H1 (cell line): ENCODE data around the gene PDXP. TPM values are rescaled to one million over a fixed set of nuclear protein-coding genes. Genes with fewer than 3 reads are reported as not detected.

Experiments
- CTCF ChIA-PET: fragments of 300-600 bp; sonication (Branson Sonifier 250); formaldehyde crosslinking; loops from one replicate; lab custom pipeline; 2021; ENCODE audit not compliant: partially characterized antibody; lab: Charles Lee
- POLR2A ChIA-PET: fragments of 300-600 bp; sonication (Branson Sonifier 250); formaldehyde crosslinking; loops from one replicate; lab custom pipeline; 2021; ENCODE audit warnings: inconsistent platforms; ENCODE audit not compliant: partially characterized antibody; lab: Charles Lee
- DNase-seq, 2 experiments: peaks; one replicate each; pipeline versions ENCODE4 v3.0.0 to v3.0.0-alpha.2; 2010 to 2022; ENCODE audit warnings: low spot score in 2 of 2, low read depth in 1 of 2, mixed read lengths in 1 of 2
- FAIRE-seq: peaks from 2 replicates; lab custom pipeline; 2011; peaks lifted over from hg19 to GRCh38; lab: Jason Lieb, UNC
- H2AFZ ChIP-seq: 2 replicates; pipeline ENCODE4 v1.8.1; 2012; ENCODE audit warnings: low read length, inconsistent platforms
- H2AK5ac ChIP-seq: 2 replicates; pipeline ENCODE4 v1.6.1; 2013; ENCODE audit warnings: low read depth, low read length
- H2BK120ac ChIP-seq: replicated peaks from 2 replicates; pipeline ENCODE3; 2013; ENCODE audit warnings: low read depth, low read length, inconsistent platforms
- H2BK12ac ChIP-seq: 2 replicates; pipeline ENCODE4 v1.6.1; 2013; ENCODE audit warnings: low read depth, low read length
- H2BK15ac ChIP-seq: 2 replicates; pipeline ENCODE4 v1.6.1; 2013; ENCODE audit warnings: low read length
- H2BK20ac ChIP-seq: 2 replicates; pipeline ENCODE4 v1.6.1; 2013; ENCODE audit warnings: low read length
- H2BK5ac ChIP-seq: 2 replicates; pipeline ENCODE4 v1.6.1; 2013; ENCODE audit warnings: low read depth, low read length
- H3K14ac ChIP-seq: 2 replicates; pipeline ENCODE4 v1.6.1; 2013; ENCODE audit warnings: inconsistent platforms; ENCODE audit not compliant: insufficient read length
- H3K18ac ChIP-seq: 2 replicates; pipeline ENCODE4 v1.6.1; 2013; ENCODE audit warnings: low read length; ENCODE audit errors: extremely low read depth
- H3K23ac ChIP-seq: 2 replicates; pipeline ENCODE4 v1.6.1; 2013; ENCODE audit warnings: inconsistent platforms; ENCODE audit not compliant: insufficient read length
- H3K23me2 ChIP-seq: 2 replicates; pipeline ENCODE4 v1.6.1; 2013; ENCODE audit warnings: low read depth, low read length
- H3K27ac ChIP-seq: 2 replicates; pipeline ENCODE4 v1.6.1; 2011; ENCODE audit warnings: low read depth, low read length, inconsistent platforms
- H3K27me3 ChIP-seq, 4 experiments: replicated peaks in 1 of 4; 1 replicate in 1 of 4; 2 replicates in 3 of 4; pipeline versions ENCODE4 v1.6.1 to v1.8.1; 2011 to 2013; ENCODE audit warnings: low read length in 3 of 4, mild to moderate bottlenecking in 3 of 4, inconsistent platforms in 2 of 4, mixed read lengths in 2 of 4, moderate library complexity in 1 of 4; ENCODE audit not compliant: control insufficient read depth in 3 of 4, insufficient read depth in 3 of 4; ENCODE audit errors: extremely low read depth in 1 of 4
- H3K36me3 ChIP-seq, 4 experiments: 2 replicates each; pipeline versions ENCODE4 v1.6.1 to v1.8.1; 2011 to 2013; ENCODE audit warnings: mild to moderate bottlenecking in 4 of 4, low read length in 3 of 4, moderate library complexity in 2 of 4, control low read depth in 1 of 4, inconsistent platforms in 1 of 4; ENCODE audit not compliant: insufficient read depth in 4 of 4, control insufficient read depth in 2 of 4
- H3K4ac ChIP-seq: replicated peaks from 2 replicates; pipeline ENCODE3; 2013; ENCODE audit warnings: low read length, low read depth, mixed read lengths, inconsistent platforms; ENCODE audit not compliant: insufficient read length
- H3K4me1 ChIP-seq, 4 experiments: replicated peaks in 1 of 4; 1 replicate in 1 of 4; 2 replicates in 3 of 4; pipeline versions ENCODE4 v1.6.1 to v1.8.1; 2011 to 2013; ENCODE audit warnings: low read length in 3 of 4, inconsistent platforms in 2 of 4, mixed read lengths in 1 of 4; ENCODE audit not compliant: insufficient read depth in 4 of 4, control insufficient read depth in 3 of 4
- H3K4me2 ChIP-seq, 2 experiments: 2 replicates each; pipeline versions ENCODE4 v1.6.1 to v1.8.1; 2011 to 2013; ENCODE audit warnings: low read depth in 2 of 2, low read length in 2 of 2, control low read depth in 1 of 2, inconsistent platforms in 1 of 2, mild to moderate bottlenecking in 1 of 2; ENCODE audit not compliant: insufficient read depth in 1 of 2
- H3K4me3 ChIP-seq, 4 experiments: fragments of 200-600, 300-600 bp in 1 of 4; sonication (generic), shearing (Covaris generic), sonication (Bioruptor Twin) in 1 of 4; 2 replicates each; pipeline versions ENCODE4 v1.5.1 to v1.8.1; 2011 to 2016; ENCODE audit warnings: low read length in 4 of 4, low read depth in 3 of 4, control low read depth in 2 of 4, inconsistent platforms in 2 of 4, mild to moderate bottlenecking in 2 of 4, mixed read lengths in 1 of 4, moderate library complexity in 1 of 4; ENCODE audit not compliant: insufficient read depth in 2 of 4; ENCODE audit errors: extremely low read depth in 1 of 4
- H3K56ac ChIP-seq: replicated peaks from 2 replicates; pipeline ENCODE3; 2013; ENCODE audit warnings: low read depth, mild to moderate bottlenecking, mixed read lengths, low read length, inconsistent platforms; ENCODE audit not compliant: insufficient read length
- H3K79me1 ChIP-seq: 2 replicates; pipeline ENCODE4 v1.6.1; 2013; ENCODE audit warnings: low read depth, low read length, control low read depth
- H3K79me2 ChIP-seq, 2 experiments: 2 replicates each; pipeline versions ENCODE4 v1.6.1 to v1.8.1; 2012 to 2013; ENCODE audit warnings: low read length in 2 of 2, mild to moderate bottlenecking in 2 of 2, inconsistent platforms in 1 of 2; ENCODE audit not compliant: insufficient read depth in 2 of 2, control insufficient read depth in 1 of 2
- H3K9ac ChIP-seq, 4 experiments: replicated peaks in 1 of 4; 1 replicate in 1 of 4; 2 replicates in 3 of 4; pipeline versions ENCODE4 v1.6.1 to v1.8.1; 2011 to 2013; ENCODE audit warnings: low read depth in 3 of 4, low read length in 3 of 4, control low read depth in 2 of 4, mild to moderate bottlenecking in 2 of 4, moderate library complexity in 2 of 4, inconsistent platforms in 1 of 4; ENCODE audit errors: extremely low read depth in 1 of 4
- H3K9me3 ChIP-seq, 2 experiments: 2 replicates each; pipeline versions ENCODE4 v1.6.1 to v1.8.1; 2012 to 2013; ENCODE audit warnings: mild to moderate bottlenecking in 2 of 2, moderate library complexity in 2 of 2, control low read depth in 1 of 2, inconsistent platforms in 1 of 2, low read depth in 1 of 2, low read length in 1 of 2, mixed read lengths in 1 of 2; ENCODE audit not compliant: insufficient read depth in 2 of 2
- H4K20me1 ChIP-seq, 2 experiments: replicated peaks in 1 of 2; 2 replicates each; pipeline versions ENCODE3 to v1.8.1; 2011 to 2013; ENCODE audit warnings: inconsistent platforms in 2 of 2, low read length in 2 of 2, mild to moderate bottlenecking in 1 of 2; ENCODE audit not compliant: insufficient read depth in 2 of 2, control insufficient read depth in 1 of 2
- H4K5ac ChIP-seq: 2 replicates; pipeline ENCODE4 v1.6.1; 2013; ENCODE audit warnings: low read length, low read depth, mixed read lengths, inconsistent platforms; ENCODE audit not compliant: insufficient read length
- H4K8ac ChIP-seq: 2 replicates; pipeline ENCODE4 v1.8.0; 2013; ENCODE audit warnings: mild to moderate bottlenecking, moderate library complexity, low read length, inconsistent platforms; ENCODE audit not compliant: insufficient read depth; ENCODE audit errors: extremely low read depth
- H4K91ac ChIP-seq: replicated peaks from 2 replicates; pipeline ENCODE3; 2013; ENCODE audit warnings: low read length, mixed read lengths, inconsistent platforms; ENCODE audit not compliant: insufficient read length
- ASH2L ChIP-seq: fragments of 200-600, 300-600 bp; sonication (generic); IDR thresholded peaks from one replicate; pipeline ENCODE4 v1.7.1; 2017; ENCODE audit warnings: low read length
- BACH1 ChIP-seq: IDR thresholded peaks from 2 replicates; pipeline ENCODE4 v1.6.1; 2012; ENCODE audit warnings: low read length, improper control_type of control experiment
- BCL11A ChIP-seq, 2 experiments: IDR thresholded peaks; one replicate each; pipeline ENCODE4 v1.6.1; 2011; ENCODE audit warnings: low read depth in 2 of 2, low read length in 2 of 2, mild to moderate bottlenecking in 2 of 2
- CHD2 ChIP-seq: IDR thresholded peaks from 2 replicates; pipeline ENCODE4 v1.6.1; 2012; ENCODE audit warnings: low read length, improper control_type of control experiment
- EGR1 ChIP-seq: IDR thresholded peaks from 2 replicates; pipeline ENCODE4 v1.6.1; 2011; ENCODE audit warnings: low read depth, low read length, borderline replicate concordance
- EZH2 ChIP-seq: fragments of 200-600 bp; sonication (generic); IDR thresholded peaks from 2 replicates; pipeline ENCODE4 v1.7.1; 2012; ENCODE audit warnings: low read depth, mild to moderate bottlenecking, moderate library complexity, low read length, inconsistent platforms; ENCODE audit not compliant: severe bottlenecking
- FOSL1 ChIP-seq: IDR thresholded peaks from 2 replicates; pipeline ENCODE4 v1.6.1; 2011; ENCODE audit warnings: mild to moderate bottlenecking, low read depth, low read length, moderate library complexity; ENCODE audit not compliant: insufficient read depth
- HDAC2 ChIP-seq, 2 experiments: fragments of 300-600 bp in 1 of 2; sonication (generic) in 1 of 2; IDR thresholded peaks; 2 replicates each; pipeline ENCODE4 v1.6.1; 2011 to 2012; ENCODE audit warnings: low read depth in 2 of 2, low read length in 2 of 2, mild to moderate bottlenecking in 2 of 2, moderate library complexity in 2 of 2, borderline replicate concordance in 1 of 2, inconsistent platforms in 1 of 2
- KDM1A ChIP-seq: fragments of 200-600, 300-600 bp; sonication (generic); IDR thresholded peaks from 2 replicates; pipeline ENCODE4 v1.7.1; 2016; ENCODE audit warnings: mild to moderate bottlenecking, low read length, borderline replicate concordance
- RXRA ChIP-seq: IDR thresholded peaks from 2 replicates; pipeline ENCODE4 v1.6.1; 2011; ENCODE audit warnings: low read depth, mild to moderate bottlenecking, low read length, moderate library complexity; ENCODE audit not compliant: insufficient read depth
- SAP30 ChIP-seq: fragments of 300-600 bp; sonication (generic); IDR thresholded peaks from 2 replicates; pipeline ENCODE4 v1.7.1; 2012; ENCODE audit warnings: low read length, moderate library complexity, mild to moderate bottlenecking, inconsistent platforms; ENCODE audit not compliant: insufficient read depth, insufficient replicate concordance
- SRF ChIP-seq: IDR thresholded peaks from 2 replicates; pipeline ENCODE4 v1.6.1; 2011; ENCODE audit warnings: mild to moderate bottlenecking, low read depth, low read length, moderate library complexity
- TBP ChIP-seq: IDR thresholded peaks from 2 replicates; pipeline ENCODE4 v1.6.1; 2011; ENCODE audit warnings: low read depth, low read length, improper control_type of control experiment
- WGBS, 2 experiments: shearing (Covaris generic) in 1 of 2; methylation state at CpG; one replicate each; pipeline versions ENCODE4 v1.1.6 to v1.1.7; 2013 to 2015; ENCODE audit warnings: low lambda C conversion rate in 2 of 2, mixed read lengths in 2 of 2, inconsistent platforms in 1 of 2, low coverage in 1 of 2, missing lambda C conversion rate in 1 of 2; ENCODE audit not compliant: insufficient replicate concordance in 2 of 2, insufficient coverage in 1 of 2, insufficient read length in 1 of 2; ENCODE audit errors: extremely low coverage in 1 of 2, missing lambda C conversion rate in 1 of 2; 5-methylcytosine and 5-hydroxymethylcytosine counted together
- polyA plus RNA-seq, 7 experiments: library from polyadenylated mRNA; depleted of rRNA in 3 of 7; stranded (reverse) in 5 of 7; unstranded in 2 of 7; fragments of >200 nt in 5 of 7; fragments of 200-250 nt in 2 of 7; gene quantifications; 1 replicate in 5 of 7; 2 replicates in 1 of 7; 4 replicates in 1 of 7; pipeline versions ENCODE4 v1.2.1 to v1.2.3, GENCODE V29; 2011 to 2013; ENCODE audit warnings: missing spikeins in 2 of 7, mixed read lengths in 2 of 7
- total RNA-seq: library from RNA; stranded (reverse); fragmentation: NEBNext Ultra II Directional; extraction: Animal tissue kit (Norgen Biotek cat#: 25700); gene quantifications from 2 replicates; pipeline ENCODE4 v1.2.1, GENCODE V29; 2021
- TF ChIP-seq, protein P1 (sequence below): IDR thresholded peaks from 2 replicates; pipeline ENCODE4 v1.6.1; 2012; ENCODE audit warnings: inconsistent platforms

The PDXP gene
- total and polyA plus RNA-seq, 2 of the 8 experiments (the other 6 are each of a cell fraction or from before 2014, with no cell fraction given), result 36.6 to 67.7 TPM

- H2BK5ac ChIP-seq, result no peak overlapping the region
- H3K27ac ChIP-seq, result no peak overlapping the region
- no peak overlapping the region for H3K18ac ChIP-seq
- H3K79me1 ChIP-seq, result no peaks in the 10 kb centered on the region
- no peak for FAIRE-seq
- H3K27me3 ChIP-seq, result no peaks in the 10 kb centered on the region
- H4K20me1 ChIP-seq, result peaks cover 5 to 7% of the 10 kb centered on the region in 2 experiments
- ChIA-PET POLR2A (interaction anchor here (1.0 to 1.9 kb wide), 2 partner anchors 15 to 18 kb away, joined by 3 to 5 read pairs; no protein-coding TSS in a partner anchor), CTCF (interaction anchor here (0.8 kb wide), 1 partner anchor 19 kb away, joined by 3 read pairs; no protein-coding TSS in a partner anchor)
- no peak overlapping the region for H3K4ac ChIP-seq
- no peaks in the 10 kb centered on the region for H3K9me3 ChIP-seq
- DNase-seq, result no peak
- no peak overlapping the region for H3K23ac ChIP-seq
- H2AFZ ChIP-seq, result no peak overlapping the region
- no peak overlapping the region for H4K8ac ChIP-seq
- H4K91ac ChIP-seq, result no peak overlapping the region
- no peaks in the 10 kb centered on the region for H3K23me2 ChIP-seq
- no peak overlapping the region for H2BK15ac ChIP-seq
- peaks cover 5 to 35% (median 16%) of the 10 kb centered on the region in 4 experiments for H3K36me3 ChIP-seq
- H3K79me2 ChIP-seq, result no peaks in the 10 kb centered on the region
- no peak overlapping the region for H3K4me3 ChIP-seq
- H2BK20ac ChIP-seq, result no peak overlapping the region
- WGBS, 2 experiments, result 86% methylated on average over 6 of the region's 7 CpGs; no CpG with 5 or more reads in 1 of the 2 experiments
- no peak overlapping the region for H3K4me2 ChIP-seq
- no peak overlapping the region for H4K5ac ChIP-seq
- no peak overlapping the region for H2AK5ac ChIP-seq
- H3K9ac ChIP-seq, result no peak overlapping the region
- no peak overlapping the region for H2BK12ac ChIP-seq
- H3K4me1 ChIP-seq, result no peaks in the 10 kb centered on the region
- no peak overlapping the region for H3K56ac ChIP-seq
- H2BK120ac ChIP-seq, result no peak overlapping the region
- no peak overlapping the region for H3K14ac ChIP-seq
- TF ChIP-seq CHD2 (no peak), TBP (no peak), EZH2 (no peak), SAP30 (no peak), KDM1A (no peak), SRF (no peak), EGR1 (no peak), BCL11A (IDR thresholded peaks at IDR 0.05; ENCODE audit: low read depth in 2 of 2, low read length in 2 of 2) (no peak), BACH1 (no peak), RXRA (no peak), HDAC2 (IDR thresholded peaks at IDR 0.05; ENCODE audit: borderline replicate concordance in 1 of 2, low read depth in 2 of 2, low read length in 2 of 2) (no peak), FOSL1 (no peak), ASH2L (no peak)
- TF ChIP-seq, protein P1, sequence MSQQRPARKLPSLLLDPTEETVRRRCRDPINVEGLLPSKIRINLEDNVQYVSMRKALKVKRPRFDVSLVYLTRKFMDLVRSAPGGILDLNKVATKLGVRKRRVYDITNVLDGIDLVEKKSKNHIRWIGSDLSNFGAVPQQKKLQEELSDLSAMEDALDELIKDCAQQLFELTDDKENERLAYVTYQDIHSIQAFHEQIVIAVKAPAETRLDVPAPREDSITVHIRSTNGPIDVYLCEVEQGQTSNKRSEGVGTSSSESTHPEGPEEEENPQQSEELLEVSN, result no peak
Observed at GRCh38 chr22:37715760-37716159, 57.2 kb downstream of the PDXP start.
